Neural cell (in vitro differentiated cells): ENCODE results near the gene WDFY3. TPM values are rescaled to one million over a fixed set of nuclear protein-coding genes. Genes with fewer than 3 reads are reported as not detected.

Source experiments
- H2AFZ ChIP-seq: fragments of 200-600, 300-800 bp; sonication (generic), shearing (Covaris generic); 2 replicates; pipeline ENCODE4 v1.6.0; 2014; ENCODE audit warnings: low read depth, mild to moderate bottlenecking, antibody characterized with exemption, low read length, moderate library complexity
- H3F3A ChIP-seq: fragments of 200-600 bp; shearing (Covaris generic); 2 replicates; pipeline ENCODE4 v1.6.1; 2016; ENCODE audit warnings: mild to moderate bottlenecking, moderate library complexity, mixed read lengths, antibody characterized with exemption, low read length; ENCODE audit not compliant: insufficient read depth, poor library complexity, severe bottlenecking
- H3K27ac ChIP-seq: fragments of 200-600, 300-800 bp; sonication (generic), shearing (Covaris generic); 2 replicates; pipeline ENCODE4 v1.5.1; 2014; ENCODE audit warnings: mild to moderate bottlenecking, low read length, moderate library complexity
- H3K27me3 ChIP-seq: fragments of 300-800, 200-600 bp; sonication (generic), shearing (Covaris generic); 2 replicates; pipeline ENCODE4 v1.6.0; 2014; ENCODE audit warnings: mild to moderate bottlenecking, low read depth, low read length, moderate library complexity; ENCODE audit not compliant: insufficient read depth
- H3K36me3 ChIP-seq: fragments of 300-800, 200-600 bp; sonication (generic), shearing (Covaris generic); 2 replicates; pipeline ENCODE4 v1.5.1; 2014; ENCODE audit warnings: mild to moderate bottlenecking, antibody characterized with exemption, low read length, moderate library complexity; ENCODE audit not compliant: insufficient read depth
- H3K4me2 ChIP-seq: fragments of 300-800, 200-600 bp; sonication (generic), shearing (Covaris generic); 2 replicates; pipeline ENCODE4 v1.6.0; 2014; ENCODE audit warnings: mild to moderate bottlenecking, low read length
- H3K4me3 ChIP-seq: fragments of 300-800, 200-600 bp; sonication (generic), shearing (Covaris generic); 2 replicates; pipeline ENCODE4 v1.5.1; 2014; ENCODE audit warnings: mild to moderate bottlenecking, low read length, moderate library complexity
- H3K79me2 ChIP-seq: fragments of 200-600 bp; shearing (Covaris generic); replicated peaks from 2 replicates; pipeline ENCODE4 v1.6.0; 2014; ENCODE audit warnings: mild to moderate bottlenecking, low read length, moderate library complexity; ENCODE audit not compliant: insufficient read depth
- H3K9ac ChIP-seq: fragments of 300-800, 200-600 bp; sonication (generic), shearing (Covaris generic); 2 replicates; pipeline ENCODE4 v1.6.1; 2016; ENCODE audit warnings: mild to moderate bottlenecking, low read length, mixed read lengths
- H3K9me2 ChIP-seq: fragments of 200-600 bp; shearing (Covaris generic); 2 replicates; pipeline ENCODE4 v1.6.1; 2016; ENCODE audit warnings: mild to moderate bottlenecking, low read length, mixed read lengths; ENCODE audit not compliant: insufficient read depth
- H3K9me3 ChIP-seq: fragments of 200-600, 300-800 bp; sonication (generic), shearing (Covaris generic); 2 replicates; pipeline ENCODE4 v1.6.1; 2016; ENCODE audit warnings: mild to moderate bottlenecking, mixed run types, low read length, moderate library complexity, mixed read lengths
- H4K20me1 ChIP-seq: fragments of 200-600 bp; shearing (Covaris generic); 2 replicates; pipeline ENCODE4 v1.6.1; 2016; ENCODE audit warnings: mild to moderate bottlenecking, mixed run types; ENCODE audit not compliant: insufficient read depth
- CTCF ChIP-seq: fragments of 450-650 bp; IDR thresholded peaks from 2 replicates; pipeline ENCODE4 v1.5.1; 2014; ENCODE audit warnings: antibody characterized with exemption, mild to moderate bottlenecking, moderate library complexity; ENCODE audit not compliant: poor library complexity, severe bottlenecking
- EP300 ChIP-seq: fragments of 450-650 bp; conservative IDR thresholded peaks from 2 replicates; pipeline ENCODE4 v1.6.1; 2014; ENCODE audit warnings: antibody characterized with exemption, mild to moderate bottlenecking, moderate library complexity; ENCODE audit not compliant: poor library complexity, severe bottlenecking
- EZH2 ChIP-seq: fragments of 200-600, 300-800 bp; shearing (Covaris generic), sonication (generic); IDR thresholded peaks from 2 replicates; pipeline ENCODE4 v1.6.1; 2014; ENCODE audit warnings: antibody characterized with exemption, low read length, borderline replicate concordance, mild to moderate bottlenecking; ENCODE audit not compliant: insufficient read depth, poor library complexity, severe bottlenecking
- MXI1 ChIP-seq: fragments of 450-650 bp; conservative IDR thresholded peaks from 2 replicates; pipeline ENCODE4 v1.6.1; 2014; ENCODE audit warnings: antibody characterized with exemption, mild to moderate bottlenecking; ENCODE audit not compliant: poor library complexity, severe bottlenecking
- POLR2AphosphoS5 ChIP-seq: IDR thresholded peaks from 2 replicates; pipeline ENCODE4 v1.6.1; 2012
- RAD21 ChIP-seq: fragments of 450-650 bp; conservative IDR thresholded peaks from 2 replicates; pipeline ENCODE4 v1.6.1; 2014; ENCODE audit warnings: antibody characterized with exemption, mild to moderate bottlenecking, moderate library complexity
- SMC3 ChIP-seq: fragments of 450-650 bp; conservative IDR thresholded peaks from 2 replicates; pipeline ENCODE4 v1.6.1; 2014; ENCODE audit warnings: antibody characterized with exemption, mild to moderate bottlenecking, moderate library complexity; ENCODE audit not compliant: poor library complexity
- TAF1 ChIP-seq: IDR thresholded peaks from 2 replicates; pipeline ENCODE4 v1.6.1; 2012; ENCODE audit warnings: low read depth
- polyA plus RNA-seq: library from polyadenylated mRNA; depleted of rRNA; stranded (reverse); fragments of >200 nt; gene quantifications from 2 replicates; pipeline ENCODE4 v1.2.3, GENCODE V29; 2014
- TF ChIP-seq, protein P1 (sequence below): IDR thresholded peaks from 2 replicates; pipeline ENCODE4 v1.6.1; 2012; ENCODE audit warnings: borderline replicate concordance

Gene WDFY3
- polyA plus RNA-seq, 1 donor from 2014 or later: 39.8 TPM

DNA sequence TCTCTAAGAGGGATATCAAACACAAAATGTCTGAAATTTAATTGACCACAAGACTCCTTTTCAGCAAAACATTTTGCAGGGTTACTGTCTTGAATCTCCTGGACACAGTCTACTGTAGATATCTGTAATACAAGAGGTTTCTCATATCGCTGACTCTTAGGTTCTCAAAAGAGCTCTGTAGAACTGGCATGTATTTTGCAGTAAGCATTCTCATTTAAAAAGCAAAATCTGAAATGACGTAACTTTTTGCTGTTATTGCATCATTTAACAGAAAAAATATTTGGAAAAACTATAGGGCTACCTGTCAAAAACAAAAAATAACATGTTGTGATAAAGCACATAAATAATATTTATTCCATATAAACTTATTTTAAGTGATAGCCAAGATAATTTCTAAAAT, 269.3 kb downstream of the WDFY3 start:
- no peaks in the 10 kb centered on the region for H3K27me3 ChIP-seq
- no peak overlapping the region for H2AFZ ChIP-seq
- H3K36me3 ChIP-seq: peaks cover 25% of the 10 kb centered on the region
- H3K4me2 ChIP-seq: no peak overlapping the region
- TF ChIP-seq MXI1 (no peak), POLR2AphosphoS5 (no peak), RAD21 (no peak), CTCF (no peak), EZH2 (no peak), EP300 (no peak), TAF1 (no peak), SMC3 (no peak)
- TF ChIP-seq, protein P1, sequence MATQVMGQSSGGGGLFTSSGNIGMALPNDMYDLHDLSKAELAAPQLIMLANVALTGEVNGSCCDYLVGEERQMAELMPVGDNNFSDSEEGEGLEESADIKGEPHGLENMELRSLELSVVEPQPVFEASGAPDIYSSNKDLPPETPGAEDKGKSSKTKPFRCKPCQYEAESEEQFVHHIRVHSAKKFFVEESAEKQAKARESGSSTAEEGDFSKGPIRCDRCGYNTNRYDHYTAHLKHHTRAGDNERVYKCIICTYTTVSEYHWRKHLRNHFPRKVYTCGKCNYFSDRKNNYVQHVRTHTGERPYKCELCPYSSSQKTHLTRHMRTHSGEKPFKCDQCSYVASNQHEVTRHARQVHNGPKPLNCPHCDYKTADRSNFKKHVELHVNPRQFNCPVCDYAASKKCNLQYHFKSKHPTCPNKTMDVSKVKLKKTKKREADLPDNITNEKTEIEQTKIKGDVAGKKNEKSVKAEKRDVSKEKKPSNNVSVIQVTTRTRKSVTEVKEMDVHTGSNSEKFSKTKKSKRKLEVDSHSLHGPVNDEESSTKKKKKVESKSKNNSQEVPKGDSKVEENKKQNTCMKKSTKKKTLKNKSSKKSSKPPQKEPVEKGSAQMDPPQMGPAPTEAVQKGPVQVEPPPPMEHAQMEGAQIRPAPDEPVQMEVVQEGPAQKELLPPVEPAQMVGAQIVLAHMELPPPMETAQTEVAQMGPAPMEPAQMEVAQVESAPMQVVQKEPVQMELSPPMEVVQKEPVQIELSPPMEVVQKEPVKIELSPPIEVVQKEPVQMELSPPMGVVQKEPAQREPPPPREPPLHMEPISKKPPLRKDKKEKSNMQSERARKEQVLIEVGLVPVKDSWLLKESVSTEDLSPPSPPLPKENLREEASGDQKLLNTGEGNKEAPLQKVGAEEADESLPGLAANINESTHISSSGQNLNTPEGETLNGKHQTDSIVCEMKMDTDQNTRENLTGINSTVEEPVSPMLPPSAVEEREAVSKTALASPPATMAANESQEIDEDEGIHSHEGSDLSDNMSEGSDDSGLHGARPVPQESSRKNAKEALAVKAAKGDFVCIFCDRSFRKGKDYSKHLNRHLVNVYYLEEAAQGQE: no peak
- H3K79me2 ChIP-seq: no peaks in the 10 kb centered on the region
- no peaks in the 10 kb centered on the region for H4K20me1 ChIP-seq
- H3K27ac ChIP-seq: no peak overlapping the region
- H3K9me3 ChIP-seq: no peaks in the 10 kb centered on the region
- no peak overlapping the region for H3K4me3 ChIP-seq
- no peaks in the 10 kb centered on the region for H3F3A ChIP-seq
- H3K9ac ChIP-seq: no peak overlapping the region
- H3K9me2 ChIP-seq: no peaks in the 10 kb centered on the region

GRCh38 chr4:84691800-84692199, 274.7 kb downstream of the WDFY3 start:
- Histone ChIP-seq H4K20me1 (no peaks in the 10 kb centered on the region), H3K27me3 (no peaks in the 10 kb centered on the region), H3F3A (no peaks in the 10 kb centered on the region), H3K9me2 (no peaks in the 10 kb centered on the region), H3K9me3 (no peaks in the 10 kb centered on the region), H3K4me3 (no peak overlapping the region), H3K79me2 (no peaks in the 10 kb centered on the region), H3K4me2 (no peak overlapping the region), H2AFZ (no peak overlapping the region), H3K36me3 (peaks cover 24% of the 10 kb centered on the region), H3K27ac (no peak overlapping the region), H3K9ac (no peak overlapping the region)
- TF ChIP-seq TAF1 (no peak), CTCF (no peak), EP300 (no peak), POLR2AphosphoS5 (no peak), MXI1 (no peak), EZH2 (no peak), RAD21 (no peak), SMC3 (no peak)
- TF ChIP-seq, protein P1: no peak
